Measurements from ENCODE around the gene GRIP1.

- TF ChIP-seq CTCF (IDR thresholded peaks at IDR 0.05) (no peak), POLR2AphosphoS5 (IDR thresholded peaks at IDR 0.05) (no peak), POLR2A (IDR thresholded peaks at IDR 0.05) (no peak)
These were observed 46.2 kb upstream of the GRIP1 start for GRCh38 chr12:66725031-66725430.

Measured in prostate gland (tissue), 2 donors.